ENCODE data around the gene ZNF24.

Gene ZNF24

DNA sequence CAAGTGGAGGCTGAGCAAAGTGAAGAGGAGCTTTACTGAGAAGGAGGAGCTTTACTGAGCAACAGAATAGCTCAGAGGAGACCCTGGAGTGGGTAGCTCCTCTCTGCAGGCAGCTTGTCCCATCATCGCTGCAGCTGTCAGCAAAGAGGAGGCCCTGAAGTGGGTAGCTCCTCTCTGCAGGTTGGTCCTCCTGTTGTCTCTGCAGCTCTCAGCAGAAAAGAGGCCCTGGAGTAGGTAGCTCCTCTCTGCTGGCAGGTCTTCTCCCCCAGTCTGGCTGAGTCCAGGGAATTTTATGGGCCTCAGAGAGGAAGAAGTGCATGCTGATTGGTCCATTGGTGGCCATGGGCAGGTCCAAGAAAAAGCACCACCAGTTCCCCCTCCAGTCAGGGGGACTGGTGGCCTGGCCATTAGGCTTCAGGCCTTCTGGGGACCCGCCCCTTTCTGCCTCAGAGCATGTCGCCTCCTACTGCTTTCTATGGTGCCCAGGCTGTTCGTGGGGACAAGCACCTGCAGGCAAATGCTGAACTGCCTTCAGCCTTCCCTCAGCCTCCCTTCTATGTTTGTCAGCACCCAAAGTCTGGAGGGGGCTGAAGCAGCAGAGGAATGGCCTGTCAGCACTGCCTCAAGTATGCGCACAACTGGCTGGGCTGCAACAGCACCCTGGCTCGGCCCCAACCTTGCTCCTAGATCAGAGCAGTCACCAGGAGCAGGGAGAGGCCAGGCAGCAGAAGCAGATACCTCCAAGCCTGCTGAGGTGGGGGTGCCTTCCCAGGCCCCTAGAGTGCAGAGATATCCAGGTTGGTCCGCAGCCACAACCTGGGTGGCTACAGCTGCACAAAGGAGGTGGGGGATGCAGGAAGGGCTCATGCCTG is 60.1 kb downstream of the ZNF24 start:
- no peaks in the 10 kb centered on the region for H3K27me3 ChIP-seq
- intact Hi-C loops (cut with DNase I; ENCODE audit: low total_unique reads) = no loop called here
- TF ChIP-seq, protein P1, sequence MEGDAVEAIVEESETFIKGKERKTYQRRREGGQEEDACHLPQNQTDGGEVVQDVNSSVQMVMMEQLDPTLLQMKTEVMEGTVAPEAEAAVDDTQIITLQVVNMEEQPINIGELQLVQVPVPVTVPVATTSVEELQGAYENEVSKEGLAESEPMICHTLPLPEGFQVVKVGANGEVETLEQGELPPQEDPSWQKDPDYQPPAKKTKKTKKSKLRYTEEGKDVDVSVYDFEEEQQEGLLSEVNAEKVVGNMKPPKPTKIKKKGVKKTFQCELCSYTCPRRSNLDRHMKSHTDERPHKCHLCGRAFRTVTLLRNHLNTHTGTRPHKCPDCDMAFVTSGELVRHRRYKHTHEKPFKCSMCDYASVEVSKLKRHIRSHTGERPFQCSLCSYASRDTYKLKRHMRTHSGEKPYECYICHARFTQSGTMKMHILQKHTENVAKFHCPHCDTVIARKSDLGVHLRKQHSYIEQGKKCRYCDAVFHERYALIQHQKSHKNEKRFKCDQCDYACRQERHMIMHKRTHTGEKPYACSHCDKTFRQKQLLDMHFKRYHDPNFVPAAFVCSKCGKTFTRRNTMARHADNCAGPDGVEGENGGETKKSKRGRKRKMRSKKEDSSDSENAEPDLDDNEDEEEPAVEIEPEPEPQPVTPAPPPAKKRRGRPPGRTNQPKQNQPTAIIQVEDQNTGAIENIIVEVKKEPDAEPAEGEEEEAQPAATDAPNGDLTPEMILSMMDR (IDR thresholded peaks at IDR 0.05) = no peak
- no peak for DNase-seq
- peaks cover 0 to 5% (median 2%) of the 10 kb centered on the region in 4 donors for H3K4me1 ChIP-seq
- peaks cover 0 to 19% (median 16%) of the 10 kb centered on the region in 3 donors for H3K36me3 ChIP-seq
- H3K27ac ChIP-seq = no peak overlapping the region
- H3K4me3 ChIP-seq = no peak overlapping the region
- peaks cover 0 to under 1% (median 0%) of the 10 kb centered on the region in 3 donors for H3K9me3 ChIP-seq

DNA sequence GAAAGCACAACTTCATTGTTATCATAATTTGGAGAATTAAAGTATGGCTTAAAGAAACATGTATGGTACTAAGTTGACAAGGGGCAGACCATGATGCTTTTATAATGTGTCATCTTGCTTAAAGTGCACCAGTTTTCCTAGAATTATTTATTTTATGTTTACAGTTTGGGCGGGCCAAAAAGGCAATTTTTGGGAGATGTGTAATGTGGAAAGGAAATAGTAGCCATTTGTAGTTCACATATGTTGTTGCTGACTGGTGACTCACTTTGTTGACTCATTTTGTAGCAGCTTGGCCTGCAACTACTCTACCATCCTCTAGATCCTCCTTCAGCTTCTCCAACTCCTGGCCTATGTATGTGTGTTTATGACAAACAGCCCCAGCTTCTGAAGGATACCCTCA is 61.9 kb downstream of the ZNF24 start:
- intact Hi-C loops (cut with DNase I; ENCODE audit: low total_unique reads) = no loop called here
- TF ChIP-seq, protein P1 (IDR thresholded peaks at IDR 0.05) = no peak

More for the DNA sequence above, 61.9 kb downstream of the ZNF24 start:
- H3K4me1 ChIP-seq = no peaks in the 10 kb centered on the region
- H3K27ac ChIP-seq = no peak overlapping the region
- H3K36me3 ChIP-seq = peaks cover 0 to 19% (median 16%) of the 10 kb centered on the region in 3 donors
- no peak for DNase-seq
- H3K9me3 ChIP-seq = peaks cover 0 to 4% (median 0%) of the 10 kb centered on the region in 3 donors
- H3K27me3 ChIP-seq = no peaks in the 10 kb centered on the region
- no peak overlapping the region for H3K4me3 ChIP-seq

All from tibial artery (tissue), 4 donors.